Tibial nerve (tissue), 4 donors: ENCODE results near the gene TNFRSF6B.

Experiments used
- CTCF ChIP-seq, 5 experiments: fragments of 200-600 bp in 3 of 5; fragments of 450-650 bp in 2 of 5; sonication (generic) in 3 of 5; IDR thresholded peaks; one replicate each; pipeline ENCODE4 v1.5.1; 2016 to 2019; ENCODE audit warnings: antibody characterized with exemption in 5 of 5, mild to moderate bottlenecking in 3 of 5, moderate library complexity in 2 of 5
- EP300 ChIP-seq, 2 donors: sonication (generic); formaldehyde crosslinking; IDR thresholded peaks; one replicate each; pipeline ENCODE4 v1.6.1; 2017; ENCODE audit warnings: antibody characterized with exemption in 2 of 2, mild to moderate bottlenecking in 1 of 2
- POLR2A ChIP-seq, 2 donors: fragments of 450-650 bp; IDR thresholded peaks; one replicate each; pipeline ENCODE4 v1.6.1; 2017; ENCODE audit warnings: antibody characterized with exemption in 2 of 2, mild to moderate bottlenecking in 2 of 2, moderate library complexity in 2 of 2

GRCh38 chr20:63659370-63659769, 37.1 kb upstream of the TNFRSF6B start:
- TF ChIP-seq CTCF (IDR thresholded peaks at IDR 0.05): no peak
- TF ChIP-seq POLR2A (IDR thresholded peaks at IDR 0.05): no peak
- no peak for TF ChIP-seq EP300 (IDR thresholded peaks at IDR 0.05)
